Right renal pelvis (tissue), 4 donors: Measurements from ENCODE around the gene PRKN. TPM values are rescaled to one million over a fixed set of nuclear protein-coding genes. Genes with fewer than 3 reads are reported as not detected.

Experiments
- DNase-seq, 4 donors: peaks; one replicate each; pipeline ENCODE4 v3.0.0-alpha.2; 2013; ENCODE audit warnings: low read depth in 4 of 4, low spot score in 3 of 4, missing footprints in 1 of 4
- polyA plus RNA-seq, 4 donors: library from polyadenylated mRNA; unstranded; fragments of 120-200 nt; gene quantifications; one replicate each; pipeline ENCODE4 v1.2.1, GENCODE V29; 2013; ENCODE audit not compliant: insufficient read length in 4 of 4

The PRKN gene
- polyA plus RNA-seq, 4 donors = 8.7 to 12.4 (median 10.8) TPM

DNA sequence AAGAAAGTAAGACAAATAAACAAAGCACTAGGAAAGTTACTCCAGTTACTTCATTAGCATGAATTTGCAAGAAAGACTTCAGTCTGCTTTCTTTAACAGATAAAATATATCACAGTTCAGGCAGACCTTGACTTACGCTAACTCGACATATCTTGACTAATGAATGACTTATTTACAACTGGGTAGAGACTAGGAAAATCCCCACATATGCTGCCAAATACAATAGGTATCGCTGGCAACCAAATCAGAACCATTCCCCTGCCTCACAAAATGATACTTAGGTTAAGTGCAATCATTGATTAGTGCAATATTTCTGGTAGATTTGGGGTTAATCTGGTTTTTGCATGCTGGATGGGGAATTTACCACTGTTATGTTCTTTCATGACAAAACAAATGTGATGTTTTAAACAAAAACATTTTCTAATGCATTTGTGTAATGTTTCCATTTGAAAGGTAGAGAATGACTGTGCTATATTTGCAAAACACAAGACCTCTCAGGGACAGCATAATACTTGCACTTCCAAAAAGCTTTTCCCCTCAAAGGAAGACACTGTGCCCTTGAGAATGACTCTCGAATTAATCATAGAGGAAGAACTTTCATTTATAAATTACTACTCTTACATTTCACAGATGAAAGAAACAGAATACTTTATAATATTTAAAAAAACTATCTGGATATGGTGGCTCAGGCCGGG is 101.6 kb downstream of the PRKN start:
- no peak for DNase-seq

DNA sequence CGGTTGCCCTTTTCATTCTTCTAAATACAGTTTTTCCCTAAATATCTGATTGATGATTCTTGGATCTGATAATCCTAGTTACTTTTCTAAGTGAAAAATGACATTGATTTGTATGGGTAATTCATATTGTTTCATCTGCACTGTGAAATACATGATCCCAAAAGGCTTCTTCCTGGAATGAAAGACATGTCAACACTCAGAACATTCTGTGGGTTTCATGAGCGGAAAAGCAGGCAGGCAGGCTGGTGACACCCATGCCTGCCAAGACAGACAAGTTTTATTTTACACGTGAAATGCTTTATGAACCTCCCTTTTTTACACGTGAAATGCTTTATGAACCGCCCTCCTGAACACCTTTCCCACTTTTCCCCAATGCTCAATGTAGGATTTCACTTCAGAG is 105.0 kb downstream of the PRKN start:
- no peak for DNase-seq

DNA sequence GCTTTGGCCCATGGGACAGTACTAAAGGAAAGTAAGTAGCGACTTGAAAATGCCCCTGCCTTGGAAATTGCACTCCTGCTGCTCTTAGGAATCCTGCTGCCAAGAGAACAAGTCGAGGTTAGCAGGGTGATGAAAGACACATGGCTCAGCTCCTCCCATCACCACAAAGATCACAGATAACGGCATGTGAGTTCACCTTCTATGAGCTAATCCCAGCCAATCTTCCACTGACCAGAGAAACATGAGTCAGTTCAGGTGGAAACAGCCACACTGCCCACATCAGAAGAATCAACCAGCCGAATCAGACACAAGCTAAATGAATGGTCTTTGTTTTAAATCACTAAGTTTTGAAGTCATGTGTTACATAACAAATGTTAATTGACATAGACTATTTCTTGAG is 106.3 kb downstream of the PRKN start:
- no peak for DNase-seq

DNA sequence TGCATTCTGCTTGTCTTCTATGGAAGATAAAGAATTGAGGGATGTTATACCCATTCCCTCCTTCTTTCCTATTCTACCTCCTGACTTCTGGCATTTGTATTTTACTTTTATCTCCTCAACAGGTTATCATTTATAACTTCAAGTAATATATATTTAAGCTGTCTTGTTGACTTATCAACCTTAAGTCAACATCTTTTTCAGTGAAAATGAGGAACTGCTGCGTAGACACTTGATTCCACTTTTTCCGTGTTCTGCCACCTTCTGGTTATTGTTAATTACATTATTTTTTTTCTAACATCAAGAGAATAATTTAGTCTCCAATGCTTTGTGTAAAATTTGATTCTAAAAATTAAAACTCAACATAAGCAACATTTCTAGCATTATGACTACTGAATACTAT is 107.5 kb downstream of the PRKN start:
- DNase-seq = no peak

DNA sequence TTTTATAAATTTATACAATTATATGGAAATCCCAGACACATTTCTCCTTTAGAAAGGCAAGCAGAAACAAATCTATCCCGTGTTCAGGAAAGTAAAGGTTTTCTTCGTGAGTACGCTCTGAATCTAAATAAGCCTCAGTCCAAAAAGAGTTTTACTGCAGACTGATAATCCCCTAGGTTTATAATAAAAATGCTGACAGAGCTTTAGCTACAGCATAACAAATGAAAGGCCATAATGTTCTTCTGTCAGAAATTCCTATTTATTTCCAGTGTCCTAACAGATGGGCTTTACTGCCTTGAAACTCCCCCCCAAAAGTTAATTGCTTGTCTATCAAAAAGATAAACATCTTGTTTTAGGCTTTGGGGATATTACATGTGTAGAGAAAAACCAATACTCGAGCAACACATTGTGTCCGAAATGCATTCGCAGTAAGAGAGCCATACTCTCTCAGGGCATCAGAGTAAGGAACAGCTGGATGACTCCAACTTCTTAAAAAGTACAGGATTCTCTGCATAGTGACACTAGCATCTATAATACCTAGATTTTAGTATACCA is 109.0 kb downstream of the PRKN start:
- DNase-seq = peak in 1 of 4 donors; percentile 22

DNA sequence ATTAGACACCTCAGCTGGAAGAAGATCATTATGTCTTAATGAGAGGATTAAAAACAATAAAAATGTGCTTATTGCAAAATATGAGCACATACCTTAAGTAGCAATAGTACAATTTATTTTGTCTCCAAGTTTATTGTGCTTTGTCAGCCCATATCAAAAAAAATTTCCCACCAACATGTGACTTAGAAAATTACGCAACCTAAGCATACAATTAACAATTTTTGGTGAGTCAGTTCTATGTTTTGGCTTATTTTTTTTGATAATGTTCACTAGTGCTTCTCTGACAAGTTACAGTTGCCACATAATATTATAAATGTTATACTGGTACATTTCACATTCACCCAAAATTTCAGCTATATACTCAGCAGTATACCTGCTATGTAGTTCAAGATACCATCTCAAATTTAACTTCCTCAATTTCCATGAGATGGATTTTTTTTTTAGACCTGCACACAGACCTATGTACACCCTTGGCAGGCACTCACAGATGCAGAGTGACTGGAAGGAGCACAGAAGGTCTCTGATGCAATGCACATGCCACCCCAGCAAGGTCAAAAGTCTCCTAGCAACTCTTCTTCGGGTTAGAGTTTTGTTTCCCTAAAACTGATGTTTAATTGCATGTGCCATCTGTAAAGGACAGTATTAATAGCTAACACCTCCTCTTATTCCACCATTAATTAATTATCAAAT is 112.4 kb downstream of the PRKN start:
- DNase-seq = no peak

DNA sequence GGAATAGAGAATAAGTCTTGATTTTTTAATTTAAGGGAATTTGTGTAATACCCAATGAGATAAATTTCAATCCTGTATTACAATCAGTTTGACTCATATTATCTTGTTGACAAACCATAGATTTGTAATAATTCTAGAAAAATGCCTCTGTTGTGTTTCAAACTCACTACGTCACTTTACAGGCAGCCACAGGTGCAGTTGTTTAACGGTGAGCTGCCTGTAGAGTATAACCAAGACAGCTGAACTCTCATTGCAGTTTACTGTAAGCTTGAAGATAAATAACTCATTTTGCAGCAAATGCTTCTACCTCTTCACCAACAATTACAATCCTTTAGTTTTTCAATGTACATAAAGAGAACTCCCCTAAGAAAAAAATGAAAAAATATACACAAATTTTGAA is 114.3 kb downstream of the PRKN start:
- no peak for DNase-seq

DNA sequence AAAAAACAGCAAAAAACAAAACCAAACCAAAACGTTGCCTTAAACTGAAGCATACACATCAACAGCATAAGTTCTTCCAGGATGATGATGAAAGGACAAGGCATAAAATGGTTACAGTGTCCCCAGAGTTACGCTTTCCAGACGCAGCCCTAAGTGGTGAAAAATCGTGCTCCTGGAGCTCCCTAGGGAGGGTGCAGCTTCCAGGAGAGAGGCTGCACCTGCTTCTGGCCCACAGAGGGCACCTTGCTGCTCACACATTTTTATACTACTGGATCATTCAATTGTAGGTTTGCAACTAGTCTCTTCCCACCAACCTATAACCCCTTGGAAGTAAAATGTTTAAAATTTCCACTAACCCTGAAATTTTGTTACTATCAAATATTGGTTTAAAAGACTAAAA is 115.0 kb downstream of the PRKN start:
- DNase-seq = no peak

DNA sequence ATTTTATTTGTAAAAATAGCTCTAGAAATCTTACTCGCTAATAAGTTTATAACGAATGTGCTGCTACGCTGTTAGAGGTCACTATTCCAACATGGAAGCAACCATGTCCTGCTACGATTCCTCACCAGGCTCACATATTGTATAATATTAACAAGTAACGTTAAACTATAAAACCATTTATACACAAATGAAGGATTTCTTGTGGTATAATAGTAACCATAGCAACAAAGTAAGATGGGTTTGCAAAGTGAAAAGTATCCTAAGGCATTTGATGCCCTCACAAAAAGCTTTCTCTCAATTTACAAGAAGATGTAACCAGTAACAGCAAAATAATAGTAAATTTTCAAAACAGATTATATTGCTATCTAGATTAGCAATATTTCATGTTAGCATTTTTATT is 117.2 kb downstream of the PRKN start:
- no peak for DNase-seq

DNA sequence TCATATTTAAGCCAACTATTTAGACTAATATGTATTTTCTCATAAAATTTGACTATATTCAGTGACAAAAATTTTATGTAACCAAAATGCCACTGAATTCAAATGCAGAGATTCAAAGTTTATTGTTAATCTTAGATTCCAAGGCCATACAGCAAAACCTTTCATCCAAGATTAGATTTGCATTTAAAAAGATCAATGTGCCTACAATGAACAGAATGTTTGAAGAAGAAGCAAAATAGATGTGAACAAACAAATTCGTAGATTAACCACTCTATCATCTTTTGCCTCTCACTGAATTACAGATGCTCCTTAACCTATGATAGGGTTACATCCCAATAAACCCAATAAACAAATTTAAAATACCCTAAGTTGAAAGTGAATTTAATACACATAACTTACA is 121.7 kb downstream of the PRKN start:
- no peak for DNase-seq

DNA sequence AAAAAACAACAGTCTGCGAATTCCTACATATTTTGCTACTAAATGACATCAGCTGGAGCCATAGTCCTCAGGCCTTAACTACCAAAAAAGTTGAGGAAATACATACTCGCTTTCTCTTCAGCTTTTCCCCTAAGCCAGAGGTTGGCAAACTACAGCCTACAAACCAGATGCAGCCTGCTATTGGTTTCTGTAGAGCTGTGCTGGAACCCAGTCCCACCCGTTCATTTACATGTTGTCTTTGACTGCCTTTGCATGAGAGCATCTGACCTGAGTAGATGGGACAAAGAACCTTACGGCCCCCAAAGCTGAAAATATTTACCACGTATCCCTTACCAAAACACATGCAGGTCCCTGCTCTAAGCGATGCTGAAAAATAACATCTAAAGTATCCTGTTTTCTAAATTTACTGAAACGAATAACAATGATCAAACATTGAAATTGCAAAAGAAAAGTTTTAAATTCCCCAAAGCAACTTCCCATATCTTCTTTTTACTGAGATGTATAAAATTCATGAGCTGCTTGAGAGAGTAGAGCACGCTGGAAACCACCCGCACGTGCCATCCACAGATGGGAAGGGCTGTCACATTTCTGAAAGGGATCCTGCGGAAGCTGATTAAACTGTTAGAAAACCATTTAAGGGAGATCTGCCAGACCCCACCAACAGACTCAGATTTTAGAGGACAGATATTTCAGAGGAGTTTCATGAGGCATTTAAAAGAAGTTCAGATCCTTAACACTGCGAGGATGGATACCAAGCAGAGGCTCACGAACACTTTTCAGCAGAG is 124.1 kb downstream of the PRKN start:
- DNase-seq = no peak

DNA sequence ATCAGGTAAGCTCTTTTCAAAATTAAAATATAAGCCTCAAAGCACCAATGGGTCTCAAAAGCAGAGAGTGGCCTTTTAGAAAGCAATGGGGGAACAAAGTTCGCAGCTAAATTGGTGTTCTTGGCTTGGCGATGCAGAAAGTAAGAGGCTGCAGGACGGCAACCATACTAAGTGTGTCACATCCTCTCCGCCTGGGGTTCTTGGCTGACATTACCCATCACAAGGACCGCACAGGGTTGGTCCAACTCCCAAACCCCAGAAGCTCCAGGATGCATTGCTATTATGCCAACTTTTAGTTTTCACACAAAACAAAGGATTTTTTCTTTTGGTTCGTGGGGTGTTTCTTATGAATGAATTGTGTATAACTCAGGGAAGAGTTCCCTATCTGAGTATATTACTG is 124.8 kb downstream of the PRKN start:
- DNase-seq = no peak

DNA sequence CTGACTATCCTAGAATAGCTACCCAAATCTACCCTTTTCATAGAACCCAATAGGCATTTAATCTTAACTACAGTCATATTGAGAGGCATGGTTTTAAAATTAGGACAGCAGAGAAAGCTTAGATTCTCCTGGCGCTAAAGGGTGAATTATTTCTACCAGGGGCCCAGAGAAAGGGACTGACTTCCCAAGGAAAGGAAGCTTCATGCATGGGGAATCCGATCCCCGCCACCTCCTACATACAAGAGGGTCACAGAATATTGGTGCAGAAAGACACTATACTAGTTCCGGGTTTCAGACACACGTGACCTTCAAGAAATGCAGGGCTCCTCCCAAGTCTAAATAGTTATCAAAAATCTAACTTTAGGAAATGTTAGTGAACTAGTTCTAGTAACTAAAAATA is 130.9 kb downstream of the PRKN start:
- DNase-seq = no peak

DNA sequence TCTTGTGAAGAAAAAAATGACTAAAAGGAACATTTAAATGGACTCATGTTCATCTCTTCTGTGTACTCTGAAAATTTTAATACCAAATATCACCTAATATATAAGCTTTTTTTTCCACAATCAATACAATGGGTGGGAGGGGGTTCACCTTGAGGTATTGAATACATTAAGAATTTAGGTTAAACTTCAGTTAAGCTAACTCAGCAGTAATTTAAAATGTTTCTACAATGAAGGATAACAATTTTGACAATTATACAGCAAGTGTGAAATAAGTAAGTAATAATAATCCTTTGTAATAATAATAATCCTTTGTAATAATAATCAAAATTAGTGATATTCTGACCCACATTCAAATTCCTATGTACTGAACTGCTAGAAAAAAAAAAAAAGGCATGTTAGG is 136.0 kb downstream of the PRKN start:
- DNase-seq = no peak

DNA sequence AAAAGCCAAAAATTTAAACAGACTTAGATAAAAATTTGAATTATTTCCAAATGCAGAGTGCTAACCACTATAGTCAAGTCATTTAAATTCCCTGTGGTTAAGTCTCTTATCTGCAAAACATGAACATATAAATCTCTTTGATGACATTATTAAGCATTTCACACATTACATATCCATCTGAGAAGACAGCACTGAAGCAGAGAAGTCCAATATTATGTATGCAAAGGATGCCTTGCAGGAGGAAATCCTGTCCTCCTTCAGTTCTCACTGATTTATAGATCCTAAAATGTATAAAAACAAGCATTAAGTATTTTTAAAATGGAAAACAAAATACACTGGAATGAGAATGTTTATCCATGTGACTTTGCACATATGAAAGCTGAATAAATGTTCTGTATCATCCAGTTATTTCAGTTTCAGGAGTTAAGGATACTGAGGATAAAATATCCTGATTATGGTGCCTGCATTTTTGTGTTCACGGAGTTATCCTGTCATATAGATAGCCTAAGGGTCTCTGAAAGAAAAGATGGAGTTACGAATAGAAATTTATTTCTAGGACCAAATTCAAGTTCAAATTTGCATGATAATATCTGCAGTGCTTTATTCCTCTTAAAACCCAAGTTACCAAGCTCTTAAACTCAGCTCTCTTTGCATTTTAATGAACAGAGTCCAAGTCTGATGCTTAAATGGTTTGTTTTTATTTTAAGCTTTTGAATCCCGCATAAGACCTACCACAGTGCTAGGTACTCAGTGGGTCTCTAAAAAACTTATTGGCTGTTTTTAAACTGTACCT is 145.4 kb downstream of the PRKN start:
- DNase-seq = no peak

DNA sequence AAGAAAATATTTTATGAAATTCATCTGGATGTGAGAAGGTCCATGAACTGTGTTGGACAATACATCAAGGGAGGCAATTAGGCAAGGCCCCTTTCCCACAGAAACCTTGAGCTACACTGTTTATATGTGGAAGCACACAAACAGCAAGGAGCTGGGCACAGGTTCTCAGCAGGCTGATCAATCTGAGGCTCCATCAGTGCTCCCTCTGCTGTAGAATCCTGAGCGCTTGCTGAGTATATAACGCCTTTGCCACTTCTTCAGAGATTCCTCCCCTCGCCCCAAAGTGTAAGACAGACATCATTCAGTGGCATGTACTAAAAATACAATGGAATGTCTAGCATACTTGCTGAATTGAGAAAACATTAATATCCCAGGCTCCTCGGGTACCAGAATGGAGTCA is 146.9 kb downstream of the PRKN start:
- no peak for DNase-seq

DNA sequence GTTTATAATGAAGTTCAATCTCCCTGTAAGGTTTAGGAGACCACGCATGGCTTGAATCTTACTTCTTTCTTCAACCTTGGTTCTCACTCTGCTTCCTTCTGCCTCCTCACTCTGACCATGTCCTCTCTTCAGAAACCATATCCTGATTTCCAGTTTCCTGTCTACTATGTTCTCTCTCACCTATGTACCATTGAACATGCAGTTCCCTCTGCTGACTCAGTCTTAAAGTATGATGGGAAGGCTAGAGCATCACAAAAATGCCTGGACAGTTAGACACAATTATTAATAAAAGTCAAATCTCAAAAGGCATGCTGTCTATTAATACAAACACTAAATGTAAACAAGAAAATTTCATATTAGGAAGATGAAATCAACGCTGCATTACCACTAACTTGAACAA is 151.6 kb downstream of the PRKN start:
- DNase-seq = no peak

DNA sequence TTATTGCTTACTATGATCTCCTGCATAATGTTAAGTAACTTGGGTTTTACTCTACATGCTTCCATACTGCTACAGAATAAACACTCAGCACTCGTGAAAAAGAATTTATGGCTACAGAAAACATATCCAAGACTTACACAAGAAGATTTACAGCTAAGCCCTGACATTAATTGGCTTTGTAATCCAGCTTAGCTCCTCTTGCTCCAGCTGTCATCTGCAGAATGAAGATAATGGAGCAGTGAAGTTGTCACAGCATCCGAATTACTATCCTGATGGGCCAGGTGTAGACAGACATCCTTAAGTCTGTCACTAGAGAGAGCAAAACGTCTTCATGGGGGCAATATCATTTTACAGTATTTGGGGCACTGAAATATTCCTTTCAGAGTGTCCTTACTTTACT is 155.3 kb downstream of the PRKN start:
- no peak for DNase-seq

DNA sequence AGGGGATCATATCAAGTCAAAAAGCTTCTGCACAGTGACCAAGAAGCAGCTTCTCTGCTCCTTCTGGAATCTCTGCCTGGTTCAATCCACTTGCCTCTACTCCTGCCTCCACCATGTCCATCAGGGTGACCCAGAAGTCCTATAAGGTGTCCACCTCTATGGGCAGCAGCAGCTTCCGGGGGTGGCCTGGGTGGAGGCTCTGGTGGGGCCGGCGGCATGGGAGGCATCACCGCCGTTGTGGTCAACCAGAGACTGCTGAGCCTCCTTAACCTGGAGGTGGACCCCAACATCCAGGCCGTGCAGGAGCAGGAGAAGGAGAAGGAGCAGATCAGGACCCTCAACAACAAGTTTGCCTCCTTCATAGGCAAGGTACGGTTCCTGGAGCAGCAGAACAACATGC is 159.3 kb downstream of the PRKN start:
- DNase-seq = no peak

DNA sequence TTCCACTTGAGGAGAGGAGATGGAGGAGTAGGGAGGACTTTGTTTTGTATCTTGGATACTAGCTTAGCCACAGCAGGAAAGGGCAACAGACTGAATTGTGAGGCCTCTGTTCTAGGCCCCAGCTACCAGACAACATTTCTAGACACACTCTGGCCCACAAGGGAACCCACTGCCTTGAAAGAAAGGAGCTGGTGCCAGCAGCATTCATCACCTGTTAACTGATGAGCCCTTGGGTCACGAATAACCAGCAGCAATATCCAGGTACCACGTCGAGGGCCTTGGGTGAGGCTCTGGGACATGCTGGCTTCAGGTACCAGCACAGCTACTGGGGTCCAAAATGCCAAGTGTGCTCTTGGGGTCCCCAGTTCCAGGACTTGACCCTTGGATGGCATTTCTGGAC is 165.5 kb downstream of the PRKN start:
- DNase-seq = no peak

DNA sequence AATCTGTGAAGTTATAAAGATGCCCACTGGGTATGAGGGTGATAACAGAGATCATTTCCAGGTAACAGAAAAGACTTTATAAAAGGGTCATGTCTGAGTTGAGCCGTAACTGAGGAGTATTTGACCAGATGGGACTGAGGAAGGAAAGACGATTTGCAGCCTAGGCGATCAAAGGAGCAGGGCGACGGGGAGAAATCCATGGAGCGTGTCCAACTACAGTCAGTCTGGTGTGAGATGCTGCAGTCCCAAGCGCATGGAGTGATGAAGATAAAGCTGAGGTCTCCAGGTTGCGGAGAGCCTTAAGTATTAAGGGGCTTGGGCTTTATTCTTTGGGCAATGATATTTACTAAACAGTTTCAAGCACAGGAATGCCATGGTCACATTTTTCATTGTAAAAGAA is 166.7 kb downstream of the PRKN start:
- peak in 1 of 4 donors; percentile 9 for DNase-seq
